Caco-2 (cell line): ENCODE measurements around the gene CFD. TPM values are rescaled to one million over a fixed set of nuclear protein-coding genes. Genes with fewer than 3 reads are reported as not detected.
A peak's percentile ranks its signal among the peaks of the same experiment; 100 is the strongest.

ENCODE experiments used
- BruUV-seq: library from RNA; stranded (reverse); fragments of 400-500 nt; replicated peaks from 2 replicates; lab custom pipeline; 2021; lab: Mats Ljungman, UMichigan
- CTCF ChIA-PET: fragments of 300-600 bp; sonication (Branson Sonifier 250); formaldehyde crosslinking; loops from one replicate; lab custom pipeline; 2022; ENCODE audit warnings: antibody characterized with exemption; lab: Charles Lee
- POLR2A ChIA-PET: fragments of 300-600 bp; sonication (Branson Sonifier 250); formaldehyde crosslinking; loops from one replicate; lab custom pipeline; 2022; ENCODE audit warnings: antibody characterized with exemption; lab: Charles Lee
- DNase-seq, 2 experiments: peaks; one replicate each; pipeline versions ENCODE4 v3.0.0 to v3.0.0-alpha.2; 2020 to 2022
- H3K27me3 ChIP-seq: replicated peaks from 2 replicates; pipeline ENCODE4 v1.6.0; 2011; ENCODE audit warnings: low read length; ENCODE audit not compliant: control insufficient read depth, insufficient read depth
- H3K36me3 ChIP-seq: 2 replicates; pipeline ENCODE4 v1.5.1; 2011; ENCODE audit warnings: low read length; ENCODE audit not compliant: control insufficient read depth, insufficient read depth
- H3K4me1 ChIP-seq: fragments of 250-450 bp; sonication (Bioruptor Pico); 2 replicates; pipeline ENCODE4 v1.5.1; 2020; ENCODE audit warnings: mild to moderate bottlenecking
- H3K4me3 ChIP-seq: 2 replicates; pipeline ENCODE4 v1.5.1; 2011; ENCODE audit warnings: low read depth, mild to moderate bottlenecking, control low read depth, low read length
- H3K9me3 ChIP-seq: fragments of 250-450 bp; sonication (Bioruptor Pico); 2 replicates; pipeline ENCODE4 v1.5.1; 2020; ENCODE audit warnings: mild to moderate bottlenecking, moderate library complexity
- H3K27ac Mint-ChIP-seq: one replicate; pipeline ENCODE4 v1.8.0; 2022; ENCODE audit warnings: mixed read lengths; ENCODE audit not compliant: unreplicated experiment
- H3K27me3 Mint-ChIP-seq: one replicate; pipeline ENCODE4 v1.8.0; 2022; ENCODE audit warnings: mixed read lengths; ENCODE audit not compliant: insufficient read depth, unreplicated experiment
- H3K36me3 Mint-ChIP-seq: one replicate; pipeline ENCODE4 v1.8.0; 2022; ENCODE audit warnings: mild to moderate bottlenecking, mixed read lengths; ENCODE audit not compliant: insufficient read depth, unreplicated experiment
- H3K4me1 Mint-ChIP-seq: one replicate; pipeline ENCODE4 v1.8.0; 2022; ENCODE audit warnings: low read depth, mixed read lengths; ENCODE audit not compliant: unreplicated experiment
- H3K4me3 Mint-ChIP-seq: one replicate; pipeline ENCODE4 v1.8.0; 2022; ENCODE audit warnings: mild to moderate bottlenecking, moderate library complexity, mixed read lengths; ENCODE audit not compliant: unreplicated experiment
- H3K9me3 Mint-ChIP-seq: one replicate; pipeline ENCODE4 v1.8.0; 2022; ENCODE audit warnings: mixed read lengths; ENCODE audit not compliant: unreplicated experiment
- CTCF ChIP-seq, 2 experiments: fragments of 200-600 bp in 1 of 2; IDR thresholded peaks; 1 replicate in 1 of 2; 2 replicates in 1 of 2; pipeline versions ENCODE4 v1.5.1 to v1.8.0; 2011 to 2022; ENCODE audit warnings: antibody characterized with exemption in 1 of 2, control low read depth in 1 of 2, inconsistent platforms in 1 of 2, low read depth in 1 of 2, low read length in 1 of 2, mild to moderate bottlenecking in 1 of 2, moderate library complexity in 1 of 2; ENCODE audit not compliant: insufficient read depth in 1 of 2, severe bottlenecking in 1 of 2, unreplicated experiment in 1 of 2
- intact Hi-C: fragments of 100-400 bp; cut with micrococcal nuclease; formaldehyde crosslinking; loops from one replicate; pipeline ENCODE4 v1.10.0; 2022; ENCODE audit not compliant: unreplicated experiment
- total RNA-seq: library from RNA; stranded (reverse); gene quantifications from 2 replicates; pipeline ENCODE4 v1.2.3, GENCODE V29; 2022

The CFD gene
- total RNA-seq, 1 experiment from 2014 or later, result 6.1 TPM

GRCh38 chr19:871446-872265, 12.2 kb downstream of the CFD start:
- no TSS peak for BruUV-seq
- Mint-ChIP-seq H3K27ac (peak overlapping the region; percentile 55), H3K4me3 (no peak overlapping the region), H3K27me3 (no peaks in the 10 kb centered on the region), H3K9me3 (no peaks in the 10 kb centered on the region), H3K36me3 (peaks cover 79% of the 10 kb centered on the region), H3K4me1 (no peaks in the 10 kb centered on the region)
- Histone ChIP-seq H3K4me3 (no peak overlapping the region), H3K4me1 (no peaks in the 10 kb centered on the region; the same call in 1 of the 2 replicates), H3K9me3 (no peaks in the 10 kb centered on the region), H3K27me3 (no peaks in the 10 kb centered on the region), H3K36me3 (peaks cover 8% of the 10 kb centered on the region)
- ChIA-PET POLR2A (no interaction called here), CTCF (no interaction called here)
- no peak for DNase-seq
- no peak for TF ChIP-seq CTCF (IDR thresholded peaks at IDR 0.05; ENCODE audit: insufficient read depth in 1 of 2, low read depth in 1 of 2, low read length in 1 of 2, severe bottlenecking in 1 of 2, unreplicated experiment in 1 of 2)
- intact Hi-C loops, result no loop called here

GRCh38 chr19:872266-872951, 12.9 kb downstream of the CFD start:
- POLR2A ChIA-PET, result no interaction called here
- TF ChIP-seq CTCF (IDR thresholded peaks at IDR 0.05; ENCODE audit: insufficient read depth in 1 of 2, low read depth in 1 of 2, low read length in 1 of 2, severe bottlenecking in 1 of 2, unreplicated experiment in 1 of 2), result no peak
- CTCF ChIA-PET, result no interaction called here
- Histone ChIP-seq H3K9me3 (no peaks in the 10 kb centered on the region), H3K4me1 (no peaks in the 10 kb centered on the region; the same call in 1 of the 2 replicates), H3K36me3 (peaks cover 8% of the 10 kb centered on the region), H3K27me3 (no peaks in the 10 kb centered on the region), H3K4me3 (no peak overlapping the region)
- DNase-seq, result peak; percentile 38 to 68
- H3K36me3 Mint-ChIP-seq, result peaks cover 75% of the 10 kb centered on the region
- no peak overlapping the region for H3K27ac Mint-ChIP-seq
- no TSS peak for BruUV-seq
- H3K27me3 Mint-ChIP-seq, result no peaks in the 10 kb centered on the region
- no peaks in the 10 kb centered on the region for H3K4me1 Mint-ChIP-seq
- no peaks in the 10 kb centered on the region for H3K9me3 Mint-ChIP-seq
- H3K4me3 Mint-ChIP-seq, result no peak overlapping the region
- intact Hi-C loops, result no loop called here

- no peak overlapping the region for H3K4me3 ChIP-seq
- H3K4me3 Mint-ChIP-seq, result no peak overlapping the region
- no peak overlapping the region for H3K27ac Mint-ChIP-seq
- H3K36me3 ChIP-seq, result peaks cover 5% of the 10 kb centered on the region
- intact Hi-C loops, result no loop called here
- DNase-seq, result no peak
- peaks cover 68% of the 10 kb centered on the region for H3K36me3 Mint-ChIP-seq
- BruUV-seq, result no TSS peak
- no peaks in the 10 kb centered on the region for H3K27me3 Mint-ChIP-seq
- CTCF ChIA-PET, result no interaction called here
- H3K9me3 ChIP-seq, result no peaks in the 10 kb centered on the region
- no peaks in the 10 kb centered on the region for H3K9me3 Mint-ChIP-seq
- no peaks in the 10 kb centered on the region for H3K27me3 ChIP-seq
- TF ChIP-seq CTCF (IDR thresholded peaks at IDR 0.05; ENCODE audit: insufficient read depth in 1 of 2, low read depth in 1 of 2, low read length in 1 of 2, severe bottlenecking in 1 of 2, unreplicated experiment in 1 of 2), result no peak
- H3K4me1 Mint-ChIP-seq, result no peaks in the 10 kb centered on the region
- POLR2A ChIA-PET, result no interaction called here
- no peaks in the 10 kb centered on the region; the same call in 1 of the 2 replicates for H3K4me1 ChIP-seq
Measured at GRCh38 chr19:873084-873483, 13.6 kb downstream of the CFD start.
